ENCODE results near the gene PALLD. TPM values are rescaled to one million over a fixed set of nuclear protein-coding genes. Genes with fewer than 3 reads are reported as not detected.

Gene PALLD
- total RNA-seq, 1 experiment from 2014 or later: 18.3 TPM

DNA sequence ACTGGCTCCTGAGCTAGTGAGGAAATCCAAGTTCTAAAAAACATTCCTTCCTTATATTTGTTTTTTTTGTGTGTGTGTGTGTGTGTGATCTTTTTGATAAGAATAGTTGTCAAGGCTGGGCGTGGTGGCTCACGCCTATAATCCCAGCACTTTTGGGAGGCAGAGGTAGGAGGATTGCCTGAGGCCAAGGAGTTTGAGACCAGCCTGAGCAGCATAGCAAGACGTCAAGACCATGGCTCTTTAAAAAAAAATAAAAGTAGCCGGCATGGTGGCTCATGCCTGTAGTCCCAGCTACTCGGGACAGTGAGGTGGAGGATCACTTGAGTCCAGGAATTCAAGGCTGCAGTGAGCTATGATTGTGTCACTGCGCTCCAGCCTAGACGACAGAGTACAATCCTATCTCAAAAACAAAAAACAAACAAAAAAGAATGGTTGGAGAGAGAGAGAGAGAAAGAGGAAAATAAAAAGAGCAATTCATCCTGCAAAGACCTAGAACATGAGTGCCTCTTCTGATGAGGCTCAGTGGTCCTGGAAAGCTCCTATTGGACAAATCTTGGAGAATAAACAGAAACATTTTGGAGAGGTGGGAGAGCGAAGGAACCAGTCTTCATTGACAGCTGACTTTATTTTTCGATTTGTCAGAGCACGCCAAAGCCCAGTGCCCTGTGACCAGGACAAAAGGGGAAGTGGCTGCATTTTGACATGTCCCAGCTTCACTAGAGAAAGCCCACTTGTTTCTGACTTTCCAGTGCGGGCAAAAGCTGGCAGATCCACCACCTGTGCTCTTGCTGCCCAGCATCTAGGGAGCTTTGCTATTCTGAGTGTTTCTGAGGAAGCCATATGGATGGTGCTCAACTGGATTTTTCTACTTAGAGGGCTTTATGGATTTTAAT is 244.7 kb downstream of the PALLD start:
- H3T11ph ChIP-seq (ENCODE audit: low read length): no peak overlapping the region
- no peak for DNase-seq
- no peaks in the 10 kb centered on the region for H3K27me3 ChIP-seq (ENCODE audit: insufficient read depth, low read length)
- H3K23ac ChIP-seq (ENCODE audit: insufficient read length, low read depth, low read length): no peak overlapping the region
- no peak overlapping the region for H4K5ac ChIP-seq (ENCODE audit: insufficient read length, low read depth, low read length)
- H3K79me2 ChIP-seq (ENCODE audit: insufficient read depth, low read length): no peaks in the 10 kb centered on the region
- no peak overlapping the region for H2AFZ ChIP-seq (ENCODE audit: low read length)
- no peak overlapping the region for H3K27ac ChIP-seq (ENCODE audit: insufficient read length, low read depth, low read length)
- H2BK12ac ChIP-seq (ENCODE audit: insufficient read length, low read depth, low read length): no peak overlapping the region
- H3K4me1 ChIP-seq (ENCODE audit: insufficient read depth, low read length): peaks cover 7% of the 10 kb centered on the region; the same call in 1 of the 2 replicates
- no peaks in the 10 kb centered on the region for H4K20me1 ChIP-seq (ENCODE audit: control insufficient read depth, insufficient read depth, insufficient read length)
- no peak for TF ChIP-seq CTCF (conservative IDR thresholded peaks at IDR 0.05)
- H4K8ac ChIP-seq (replicated peaks; ENCODE audit: insufficient read length, low read depth, low read length): no peak overlapping the region
- 0 out of 7 replicates have a peak overlapping the region, but pooled peaks of 1 of the 3 experiments have one; percentile 8 for H3K27ac Mint-ChIP-seq
- no peak overlapping the region for H4K91ac ChIP-seq (ENCODE audit: insufficient read length, low read depth, low read length)
- no peak overlapping the region for H3K14ac ChIP-seq (ENCODE audit: insufficient read depth, low read length)
- no peak overlapping the region for H3K9ac ChIP-seq (ENCODE audit: extremely low read depth, insufficient read length, low read length)
- no peak overlapping the region for H3K56ac ChIP-seq (ENCODE audit: insufficient read length, low read depth, low read length)
- H2BK120ac ChIP-seq (ENCODE audit: low read depth, low read length, poor library complexity, severe bottlenecking): no peak overlapping the region
- peaks cover 19 to 23% of the 10 kb centered on the region in 2 experiments for H3K4me1 Mint-ChIP-seq
- no peak overlapping the region for H3K18ac ChIP-seq (ENCODE audit: insufficient read length, low read depth, low read length)
- H2AK5ac ChIP-seq (ENCODE audit: insufficient read length, low read length): no peak overlapping the region
- H3K9me3 Mint-ChIP-seq: no peaks in the 10 kb centered on the region; a peak in 1 of 5 replicates
- H2BK15ac ChIP-seq (ENCODE audit: low read depth, low read length): no peak overlapping the region
- H3K23me2 ChIP-seq (ENCODE audit: insufficient read length, low read depth, low read length, poor library complexity, severe bottlenecking): no peaks in the 10 kb centered on the region
- no peaks in the 10 kb centered on the region for H3K9me3 ChIP-seq (ENCODE audit: control insufficient read depth, low read depth, low read length)
- H2BK5ac ChIP-seq (ENCODE audit: insufficient read length, low read length): no peak overlapping the region
- no peaks in the 10 kb centered on the region; a peak in 1 of 7 replicates for H3K36me3 Mint-ChIP-seq (ENCODE audit: insufficient read depth in 1 of 3, low read depth in 3 of 3)
- no peaks in the 10 kb centered on the region; the same call in 1 of the 2 replicates for H3K27me3 Mint-ChIP-seq (ENCODE audit: low read depth)
- no peak overlapping the region for H3K4ac ChIP-seq (ENCODE audit: low read depth, low read length)
- WGBS (ENCODE audit: extremely low coverage, insufficient read length, low lambda C conversion rate): no CpG with 5 or more reads among the region's 11 CpGs
- H3K4me2 ChIP-seq (ENCODE audit: insufficient read depth, insufficient read length, low read length): no peak overlapping the region
- no peak overlapping the region for H2BK20ac ChIP-seq (ENCODE audit: low read depth, low read length, poor library complexity, severe bottlenecking)
- H3K79me1 ChIP-seq (ENCODE audit: insufficient read depth, low read depth, low read length, poor library complexity, severe bottlenecking): no peaks in the 10 kb centered on the region
- no peak overlapping the region for H3K4me3 Mint-ChIP-seq

Data from H9 (cell line).